HCT116 (cell line): ENCODE results near the gene LTBP1. TPM values are rescaled to one million over a fixed set of nuclear protein-coding genes. Genes with fewer than 3 reads are reported as not detected.

Source experiments
- ATAC-seq: fragments of 200-7000 bp; cut with Tn5 transposase; 2 replicates; pipeline ENCODE4 v1.9.1; 2020; ENCODE audit warnings: mild to moderate bottlenecking, moderate library complexity
- BruUV-seq: library from RNA; stranded (reverse); fragments of 400-500 nt; replicated peaks from 2 replicates; lab custom pipeline; 2021; lab: Mats Ljungman, UMichigan
- CTCF ChIA-PET: fragments of 300-600 bp; sonication (Branson Sonifier 250); formaldehyde crosslinking; loops from one replicate; lab custom pipeline; 2021; ENCODE audit warnings: antibody characterized with exemption; lab: Charles Lee
- POLR2A ChIA-PET: fragments of 300-600, 350-600 bp; sonication (Branson Sonifier 250); formaldehyde crosslinking; loops from one replicate; lab custom pipeline; 2021; ENCODE audit warnings: antibody characterized with exemption; lab: Charles Lee
- RAD21 ChIA-PET, 2 experiments: fragments of 300-600 bp; sonication (Branson Sonifier 250); formaldehyde crosslinking; loops; one replicate each; lab custom pipeline; 2023; ENCODE audit warnings: low total read pairs in 2 of 2; ENCODE audit not compliant: uncharacterized antibody in 2 of 2, unreplicated experiment in 2 of 2, low non-redundant PET in 1 of 2; lab: Charles Lee
- DNase-seq: peaks from one replicate; pipeline ENCODE4 v3.0.0-alpha.2; 2010; ENCODE audit warnings: low read depth, low spot score
- H2AFZ ChIP-seq: fragments of 200-600 bp; shearing (Covaris generic), sonication (generic); 2 replicates; pipeline ENCODE4 v1.6.1; 2017; ENCODE audit warnings: low read depth, mixed run types, mixed read lengths, antibody characterized with exemption, low read length; ENCODE audit not compliant: poor library complexity, severe bottlenecking
- H3K27ac ChIP-seq: 2 replicates; pipeline ENCODE4 v1.5.1; 2012; ENCODE audit warnings: low read depth, low read length
- H3K27me3 ChIP-seq: fragments of 200-600 bp; sonication (generic); 2 replicates; pipeline ENCODE4 v1.6.1; 2016; ENCODE audit warnings: mixed run types, low read length, mixed read lengths; ENCODE audit not compliant: insufficient read depth
- H3K36me3 ChIP-seq, 2 experiments: fragments of 200-500 bp in 1 of 2; fragments of 200-600 bp in 1 of 2; sonication (Bioruptor generic) in 1 of 2; sonication (generic) in 1 of 2; 2 replicates each; pipeline versions ENCODE4 v1.5.1 to v1.6.1; 2014 to 2016; ENCODE audit warnings: low read length in 2 of 2, inconsistent platforms in 1 of 2, mixed read lengths in 1 of 2, mixed run types in 1 of 2; ENCODE audit not compliant: insufficient read depth in 2 of 2, control insufficient read depth in 1 of 2
- H3K4me1 ChIP-seq, 2 experiments: fragments of 200-600 bp in 1 of 2; sonication (generic) in 1 of 2; 2 replicates each; pipeline versions ENCODE4 v1.5.1 to v1.6.1; 2012 to 2017; ENCODE audit warnings: low read length in 2 of 2, inconsistent platforms in 1 of 2, mild to moderate bottlenecking in 1 of 2, mixed read lengths in 1 of 2, mixed run types in 1 of 2, moderate library complexity in 1 of 2; ENCODE audit not compliant: insufficient read depth in 2 of 2, control insufficient read depth in 1 of 2
- H3K4me2 ChIP-seq: fragments of 200-600 bp; sonication (generic); 2 replicates; pipeline ENCODE4 v1.6.1; 2017; ENCODE audit warnings: mixed run types, low read length, mixed read lengths
- H3K4me3 ChIP-seq, 2 experiments: fragments of 200-600 bp in 1 of 2; sonication (generic) in 1 of 2; replicated peaks in 1 of 2; 2 replicates each; pipeline ENCODE4 v1.5.1; 2011 to 2016; ENCODE audit warnings: low read length in 2 of 2, control low read depth in 1 of 2, low read depth in 1 of 2, mild to moderate bottlenecking in 1 of 2, mixed read lengths in 1 of 2, mixed run types in 1 of 2
- H3K79me2 ChIP-seq: fragments of 200-600 bp; sonication (generic); 2 replicates; pipeline ENCODE4 v1.6.1; 2017; ENCODE audit warnings: mild to moderate bottlenecking, mixed run types, low read length, moderate library complexity, mixed read lengths; ENCODE audit not compliant: insufficient read depth
- H3K9ac ChIP-seq: fragments of 200-600 bp; sonication (generic); 2 replicates; pipeline ENCODE4 v1.6.1; 2016; ENCODE audit warnings: low read length, mixed read lengths
- H3K9me2 ChIP-seq: fragments of 200-600 bp; sonication (generic), shearing (Covaris generic); 2 replicates; pipeline ENCODE4 v1.6.1; 2017; ENCODE audit warnings: mixed run types, mild to moderate bottlenecking, moderate library complexity; ENCODE audit not compliant: insufficient read depth
- H3K9me3 ChIP-seq, 2 experiments: fragments of 200-500 bp in 1 of 2; fragments of 200-600 bp in 1 of 2; sonication (Bioruptor generic) in 1 of 2; sonication (generic) in 1 of 2; 2 replicates each; pipeline ENCODE4 v1.6.1; 2014 to 2017; ENCODE audit warnings: low read length in 2 of 2, mixed read lengths in 2 of 2, inconsistent platforms in 1 of 2, low read depth in 1 of 2, mild to moderate bottlenecking in 1 of 2, mixed run types in 1 of 2, moderate library complexity in 1 of 2; ENCODE audit not compliant: control insufficient read depth in 1 of 2, insufficient read depth in 1 of 2
- H4K20me1 ChIP-seq: fragments of 200-600 bp; sonication (generic), shearing (Covaris generic); 2 replicates; pipeline ENCODE4 v1.6.1; 2017; ENCODE audit warnings: mixed run types, mild to moderate bottlenecking, moderate library complexity; ENCODE audit not compliant: insufficient read depth
- ELF1 ChIP-seq: IDR thresholded peaks from 2 replicates; pipeline ENCODE4 v1.6.1; 2012; ENCODE audit warnings: low read depth, borderline replicate concordance
- EZH2 ChIP-seq: fragments of 200-600 bp; sonication (generic); IDR thresholded peaks from 2 replicates; pipeline ENCODE4 v1.6.1; 2017; ENCODE audit warnings: antibody characterized with exemption, mixed run types
- EZH2phosphoT487 ChIP-seq: fragments of 200-600 bp; IDR thresholded peaks from 2 replicates; pipeline ENCODE4 v1.6.1; 2018; ENCODE audit warnings: antibody characterized with exemption, borderline replicate concordance
- FOSL1 ChIP-seq: IDR thresholded peaks from 2 replicates; pipeline ENCODE4 v1.6.1; 2012; ENCODE audit warnings: low read depth
- JUND ChIP-seq: IDR thresholded peaks from 2 replicates; pipeline ENCODE4 v1.6.1; 2012
- POLR2A ChIP-seq: IDR thresholded peaks from 2 replicates; pipeline ENCODE4 v1.7.0; 2011; ENCODE audit warnings: borderline replicate concordance; ENCODE audit not compliant: insufficient read depth, insufficient read length; ENCODE audit errors: extremely low read depth
- POLR2AphosphoS5 ChIP-seq: IDR thresholded peaks from 2 replicates; pipeline ENCODE4 v1.6.1; 2011; ENCODE audit warnings: mild to moderate bottlenecking, low read depth, low read length, moderate library complexity
- RAD21 ChIP-seq: IDR thresholded peaks from 2 replicates; pipeline ENCODE4 v1.6.1; 2012; ENCODE audit warnings: low read depth, mild to moderate bottlenecking
- SIN3A ChIP-seq: IDR thresholded peaks from 2 replicates; pipeline ENCODE4 v1.6.1; 2012; ENCODE audit warnings: low read depth
- SRF ChIP-seq: IDR thresholded peaks from 2 replicates; pipeline ENCODE4 v1.6.1; 2012; ENCODE audit warnings: low read depth
- TCF7L2 ChIP-seq: IDR thresholded peaks from 2 replicates; pipeline ENCODE4 v1.7.0; 2011; ENCODE audit warnings: borderline replicate concordance, inconsistent platforms; ENCODE audit not compliant: insufficient read depth, insufficient read length; ENCODE audit errors: extremely low read depth
- YY1 ChIP-seq: IDR thresholded peaks from 2 replicates; pipeline ENCODE4 v1.6.1; 2011; ENCODE audit warnings: low read length, low read depth, moderate library complexity, mild to moderate bottlenecking; ENCODE audit not compliant: insufficient replicate concordance; ENCODE audit errors: extremely low read depth
- ZFX ChIP-seq: fragments of 450-650 bp; IDR thresholded peaks from 2 replicates; pipeline ENCODE4 v1.6.1; 2017
- ZNF274 ChIP-seq: fragments of 200-500 bp; sonication (Bioruptor generic); IDR thresholded peaks from 2 replicates; pipeline ENCODE4 v1.6.1; 2014; ENCODE audit warnings: mild to moderate bottlenecking, low read depth, low read length, inconsistent platforms
- intact Hi-C: fragments of 100-400 bp; cut with micrococcal nuclease; formaldehyde crosslinking; loops from 2 replicates; pipeline ENCODE4 v1.10.0; 2022
- total RNA-seq: library from RNA; stranded (reverse); gene quantifications from one replicate; pipeline ENCODE4 v1.2.1, GENCODE V29; 2021; ENCODE audit not compliant: unreplicated experiment
- TF ChIP-seq, protein P1 (sequence below): IDR thresholded peaks from 2 replicates; pipeline ENCODE4 v1.6.1; 2012
- TF ChIP-seq, protein P2 (sequence below): IDR thresholded peaks from 2 replicates; pipeline ENCODE4 v1.6.1; 2012
- TF ChIP-seq, protein P3 (sequence below), 3 experiments: fragments of 200-600 bp in 1 of 3; sonication (generic) in 1 of 3; IDR thresholded peaks in 2 of 3; conservative IDR thresholded peaks in 1 of 3; 2 replicates each; pipeline ENCODE4 v1.5.1; 2012 to 2017; ENCODE audit warnings: low read depth in 2 of 3, low read length in 2 of 3, antibody characterized with exemption in 1 of 3, borderline replicate concordance in 1 of 3, control low read depth in 1 of 3, mild to moderate bottlenecking in 1 of 3, mixed read lengths in 1 of 3, mixed run types in 1 of 3, moderate library complexity in 1 of 3; ENCODE audit not compliant: insufficient read depth in 1 of 3

The LTBP1 gene
- total RNA-seq, 1 experiment from 2014 or later: 5.1 TPM

DNA sequence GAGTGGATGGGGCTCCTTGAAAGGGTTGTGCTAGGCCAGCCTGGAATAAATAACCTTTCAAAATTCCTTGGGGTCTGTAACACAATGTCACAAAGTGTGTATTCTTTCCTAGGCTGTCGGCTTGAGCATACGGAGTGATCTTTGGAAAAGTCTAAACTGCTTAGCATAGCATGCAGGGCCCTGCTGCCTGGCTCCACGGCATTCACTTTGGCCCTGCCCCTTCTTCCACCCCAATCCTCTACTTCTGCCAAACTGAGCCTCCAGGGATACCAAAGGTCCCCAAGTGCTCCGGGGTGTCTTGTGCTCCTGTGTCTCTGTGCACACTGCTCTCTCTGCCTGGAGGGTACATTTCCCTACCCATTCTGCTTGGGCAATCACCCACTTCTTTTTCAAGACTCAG lies 196.1 kb downstream of the LTBP1 start:
- no peak for TF ChIP-seq ZNF274
- no peak for TF ChIP-seq YY1
- no peak for TF ChIP-seq RAD21
- Histone ChIP-seq H3K9me3 (no peaks in the 10 kb centered on the region), H4K20me1 (no peaks in the 10 kb centered on the region), H3K9me2 (no peaks in the 10 kb centered on the region), H3K4me2 (no peak overlapping the region), H2AFZ (no peak overlapping the region), H3K4me3 (no peak overlapping the region), H3K27me3 (no peaks in the 10 kb centered on the region; the same call in 1 of the 2 replicates), H3K79me2 (no peaks in the 10 kb centered on the region), H3K36me3 (no peaks in the 10 kb centered on the region), H3K4me1 (no peaks in the 10 kb centered on the region), H3K9ac (no peak overlapping the region), H3K27ac (no peak overlapping the region)
- ATAC-seq (no peak), DNase-seq (no peak)
- CTCF ChIA-PET: no interaction called here
- no TSS peak for BruUV-seq
- intact Hi-C loops: no loop called here
- RAD21 ChIA-PET: no interaction called here
- POLR2A ChIA-PET: no interaction called here

DNA sequence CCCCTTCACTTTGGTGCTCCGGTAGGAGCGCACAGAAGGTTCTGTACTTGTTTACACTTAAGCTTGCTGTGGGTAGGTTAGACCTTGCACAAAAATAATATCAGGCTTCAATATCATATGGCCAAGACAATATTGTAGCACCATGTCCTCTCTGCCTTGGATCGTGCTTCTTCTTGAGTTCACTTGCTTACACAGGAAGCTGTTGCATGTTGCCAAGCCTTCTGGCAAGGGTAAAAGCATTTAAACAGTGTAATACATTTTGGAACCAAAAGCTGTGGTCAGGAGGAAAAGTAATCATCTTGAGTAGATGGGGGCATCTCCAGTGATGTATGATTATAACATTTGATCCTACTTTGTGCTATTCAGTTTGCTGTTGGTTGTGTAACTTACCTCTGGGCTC lies 197.5 kb downstream of the LTBP1 start:
- ChIA-PET RAD21 (no interaction called here), CTCF (no interaction called here), POLR2A (no interaction called here)
- DNase-seq (no peak), ATAC-seq (no peak)
- H3K27ac ChIP-seq: no peak overlapping the region
- no peaks in the 10 kb centered on the region for H3K4me1 ChIP-seq
- H3K27me3 ChIP-seq: no peaks in the 10 kb centered on the region
- H3K4me3 ChIP-seq: no peak overlapping the region
- H3K36me3 ChIP-seq: no peaks in the 10 kb centered on the region
- TF ChIP-seq EZH2phosphoT487 (no peak), YY1 (no peak), ELF1 (no peak), JUND (no peak), ZNF274 (no peak), FOSL1 (no peak), SRF (no peak), POLR2A (no peak), TCF7L2 (no peak), EZH2 (no peak), POLR2AphosphoS5 (no peak), ZFX (no peak), SIN3A (no peak)
- TF ChIP-seq, protein P1, sequence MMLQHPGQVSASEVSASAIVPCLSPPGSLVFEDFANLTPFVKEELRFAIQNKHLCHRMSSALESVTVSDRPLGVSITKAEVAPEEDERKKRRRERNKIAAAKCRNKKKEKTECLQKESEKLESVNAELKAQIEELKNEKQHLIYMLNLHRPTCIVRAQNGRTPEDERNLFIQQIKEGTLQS: no peak
- TF ChIP-seq, protein P2, sequence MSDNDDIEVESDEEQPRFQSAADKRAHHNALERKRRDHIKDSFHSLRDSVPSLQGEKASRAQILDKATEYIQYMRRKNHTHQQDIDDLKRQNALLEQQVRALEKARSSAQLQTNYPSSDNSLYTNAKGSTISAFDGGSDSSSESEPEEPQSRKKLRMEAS: no peak
- TF ChIP-seq, protein P3, sequence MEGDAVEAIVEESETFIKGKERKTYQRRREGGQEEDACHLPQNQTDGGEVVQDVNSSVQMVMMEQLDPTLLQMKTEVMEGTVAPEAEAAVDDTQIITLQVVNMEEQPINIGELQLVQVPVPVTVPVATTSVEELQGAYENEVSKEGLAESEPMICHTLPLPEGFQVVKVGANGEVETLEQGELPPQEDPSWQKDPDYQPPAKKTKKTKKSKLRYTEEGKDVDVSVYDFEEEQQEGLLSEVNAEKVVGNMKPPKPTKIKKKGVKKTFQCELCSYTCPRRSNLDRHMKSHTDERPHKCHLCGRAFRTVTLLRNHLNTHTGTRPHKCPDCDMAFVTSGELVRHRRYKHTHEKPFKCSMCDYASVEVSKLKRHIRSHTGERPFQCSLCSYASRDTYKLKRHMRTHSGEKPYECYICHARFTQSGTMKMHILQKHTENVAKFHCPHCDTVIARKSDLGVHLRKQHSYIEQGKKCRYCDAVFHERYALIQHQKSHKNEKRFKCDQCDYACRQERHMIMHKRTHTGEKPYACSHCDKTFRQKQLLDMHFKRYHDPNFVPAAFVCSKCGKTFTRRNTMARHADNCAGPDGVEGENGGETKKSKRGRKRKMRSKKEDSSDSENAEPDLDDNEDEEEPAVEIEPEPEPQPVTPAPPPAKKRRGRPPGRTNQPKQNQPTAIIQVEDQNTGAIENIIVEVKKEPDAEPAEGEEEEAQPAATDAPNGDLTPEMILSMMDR (IDR thresholded peaks at IDR 0.05 in 2 of 3, conservative IDR thresholded peaks at IDR 0.05 in 1 of 3; ENCODE audit: borderline replicate concordance in 1 of 3, insufficient read depth in 1 of 3, low read depth in 2 of 3, low read length in 2 of 3): no peak
- BruUV-seq: no TSS peak
- H4K20me1 ChIP-seq: no peaks in the 10 kb centered on the region
- H3K4me2 ChIP-seq: no peak overlapping the region
- no peak overlapping the region for H3K9ac ChIP-seq
- H2AFZ ChIP-seq: no peak overlapping the region
- no peaks in the 10 kb centered on the region for H3K79me2 ChIP-seq
- no peaks in the 10 kb centered on the region for H3K9me3 ChIP-seq
- no peaks in the 10 kb centered on the region for H3K9me2 ChIP-seq
- intact Hi-C loops: no loop called here
